ENCODE data around the gene DDX56. TPM values are rescaled to one million over a fixed set of nuclear protein-coding genes. Genes with fewer than 3 reads are reported as not detected.
"Not testable (repeated sequence)": the region's sequence is repeated elsewhere in the genome, so short reads cannot be mapped to it uniquely, and the experiment has no call there.

The DDX56 gene
- total RNA-seq, 1 donor from 2014 or later = 49.1 TPM

- no peaks in the 10 kb centered on the region for H3K9me3 ChIP-seq (ENCODE audit: control insufficient read depth in 3 of 3, low read length in 3 of 3)
- no peak overlapping the region for H3K4me3 ChIP-seq (ENCODE audit: low read length in 3 of 3)
- H3K36me3 ChIP-seq (ENCODE audit: control insufficient read depth in 3 of 3, insufficient read depth in 3 of 3, low read length in 3 of 3) = peaks cover 50 to 56% (median 56%) of the 10 kb centered on the region in 3 donors
- H3K27me3 ChIP-seq (ENCODE audit: control insufficient read depth in 3 of 3, insufficient read depth in 3 of 3, low read length in 3 of 3) = no peaks in the 10 kb centered on the region
- H3K27ac ChIP-seq (ENCODE audit: low read depth, low read length) = no peak overlapping the region
- peaks cover 6 to 12% (median 9%) of the 10 kb centered on the region in 3 donors for H3K4me1 ChIP-seq (ENCODE audit: control insufficient read depth in 3 of 3, insufficient read depth in 3 of 3, low read length in 3 of 3)
- H3K9ac ChIP-seq (ENCODE audit: low read depth in 1 of 3, low read length in 3 of 3) = peak overlapping the region in 1 of 3 donors; percentile 54
Measured at GRCh38 chr7:44564606-44565005, 9.1 kb downstream of the DDX56 start.

- no peak overlapping the region for H3K9ac ChIP-seq (ENCODE audit: low read depth in 1 of 3, low read length in 3 of 3)
- no peak overlapping the region for H3K27ac ChIP-seq (ENCODE audit: low read depth, low read length)
- peaks cover 6 to 9% (median 9%) of the 10 kb centered on the region in 3 donors for H3K4me1 ChIP-seq (ENCODE audit: control insufficient read depth in 3 of 3, insufficient read depth in 3 of 3, low read length in 3 of 3)
- H3K36me3 ChIP-seq (ENCODE audit: control insufficient read depth in 3 of 3, insufficient read depth in 3 of 3, low read length in 3 of 3) = peaks cover 37 to 43% (median 43%) of the 10 kb centered on the region in 3 donors
- H3K27me3 ChIP-seq (ENCODE audit: control insufficient read depth in 3 of 3, insufficient read depth in 3 of 3, low read length in 3 of 3) = no peaks in the 10 kb centered on the region
- no peak overlapping the region for H3K4me3 ChIP-seq (ENCODE audit: low read length in 3 of 3)
- no peaks in the 10 kb centered on the region for H3K9me3 ChIP-seq (ENCODE audit: control insufficient read depth in 3 of 3, low read length in 3 of 3)
Measured at GRCh38 chr7:44563171-44563679, 10.5 kb downstream of the DDX56 start.

DNA sequence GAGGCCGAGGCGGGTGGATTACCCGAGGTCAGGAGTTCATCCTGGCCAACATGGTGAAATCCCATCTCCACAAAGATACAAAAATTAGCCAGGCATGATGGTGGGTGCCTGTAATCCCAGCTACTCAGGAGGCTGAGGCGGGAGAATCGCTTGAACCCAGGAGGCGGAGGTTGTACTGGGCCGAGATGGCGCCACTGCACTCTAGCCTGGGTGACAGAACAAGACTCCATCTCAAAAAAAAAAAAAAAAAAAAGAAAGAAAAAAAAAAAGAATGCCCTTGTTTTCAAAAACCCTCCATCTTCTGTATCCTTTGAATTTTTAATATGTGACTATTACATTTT is 11.1 kb downstream of the DDX56 start:
- H3K9me3 ChIP-seq (ENCODE audit: control insufficient read depth in 3 of 3, low read length in 3 of 3); H3K9ac ChIP-seq (ENCODE audit: low read depth in 1 of 3, low read length in 3 of 3); H3K4me3 ChIP-seq (ENCODE audit: low read length in 3 of 3); H3K27ac ChIP-seq (ENCODE audit: low read depth, low read length); H3K27me3 ChIP-seq (ENCODE audit: control insufficient read depth in 3 of 3, insufficient read depth in 3 of 3, low read length in 3 of 3); H3K4me1 ChIP-seq (ENCODE audit: control insufficient read depth in 3 of 3, insufficient read depth in 3 of 3, low read length in 3 of 3): not testable (repeated sequence)
- H3K36me3 ChIP-seq (ENCODE audit: control insufficient read depth in 3 of 3, insufficient read depth in 3 of 3, low read length in 3 of 3) = peaks cover 30 to 36% (median 36%) of the 10 kb centered on the region in 3 donors

GRCh38 chr7:44561962-44562621 is 11.6 kb downstream of the DDX56 start:
- no peak overlapping the region for H3K27ac ChIP-seq (ENCODE audit: low read depth, low read length)
- peaks cover 25 to 31% (median 31%) of the 10 kb centered on the region in 3 donors for H3K36me3 ChIP-seq (ENCODE audit: control insufficient read depth in 3 of 3, insufficient read depth in 3 of 3, low read length in 3 of 3)
- H3K4me3 ChIP-seq (ENCODE audit: low read length in 3 of 3) = no peak overlapping the region
- H3K4me1 ChIP-seq (ENCODE audit: control insufficient read depth in 3 of 3, insufficient read depth in 3 of 3, low read length in 3 of 3) = peaks cover 6 to 9% (median 9%) of the 10 kb centered on the region in 3 donors
- no peaks in the 10 kb centered on the region for H3K9me3 ChIP-seq (ENCODE audit: control insufficient read depth in 3 of 3, low read length in 3 of 3)
- no peak overlapping the region for H3K9ac ChIP-seq (ENCODE audit: low read depth in 1 of 3, low read length in 3 of 3)
- H3K27me3 ChIP-seq (ENCODE audit: control insufficient read depth in 3 of 3, insufficient read depth in 3 of 3, low read length in 3 of 3) = no peaks in the 10 kb centered on the region

DNA sequence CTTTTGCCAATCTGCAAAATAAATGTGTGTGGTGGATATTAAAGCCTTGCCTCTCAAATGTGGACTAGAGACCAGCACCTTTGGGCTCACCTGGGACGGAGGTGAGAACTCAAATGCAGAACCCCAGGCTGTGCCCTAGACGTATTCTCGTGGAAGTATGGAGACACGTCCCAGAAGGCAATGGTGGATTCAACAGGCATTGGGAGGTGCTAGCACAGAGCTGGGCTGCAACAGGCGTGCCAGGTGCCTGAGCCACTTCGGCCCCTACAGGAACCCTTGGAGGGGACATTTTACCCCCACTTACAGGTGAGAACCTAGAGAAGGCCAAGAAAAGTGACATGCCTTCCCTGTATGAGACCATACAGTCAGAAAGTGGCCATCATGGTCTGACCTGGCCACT is 12.2 kb downstream of the DDX56 start:
- no peaks in the 10 kb centered on the region for H3K9me3 ChIP-seq (ENCODE audit: control insufficient read depth in 3 of 3, low read length in 3 of 3)
- peaks cover 20 to 27% (median 26%) of the 10 kb centered on the region in 3 donors for H3K36me3 ChIP-seq (ENCODE audit: control insufficient read depth in 3 of 3, insufficient read depth in 3 of 3, low read length in 3 of 3)
- no peak overlapping the region for H3K4me3 ChIP-seq (ENCODE audit: low read length in 3 of 3)
- peaks cover 6 to 9% (median 9%) of the 10 kb centered on the region in 3 donors for H3K4me1 ChIP-seq (ENCODE audit: control insufficient read depth in 3 of 3, insufficient read depth in 3 of 3, low read length in 3 of 3)
- no peak overlapping the region for H3K27ac ChIP-seq (ENCODE audit: low read depth, low read length)
- no peaks in the 10 kb centered on the region for H3K27me3 ChIP-seq (ENCODE audit: control insufficient read depth in 3 of 3, insufficient read depth in 3 of 3, low read length in 3 of 3)
- H3K9ac ChIP-seq (ENCODE audit: low read depth in 1 of 3, low read length in 3 of 3) = no peak overlapping the region

DNA sequence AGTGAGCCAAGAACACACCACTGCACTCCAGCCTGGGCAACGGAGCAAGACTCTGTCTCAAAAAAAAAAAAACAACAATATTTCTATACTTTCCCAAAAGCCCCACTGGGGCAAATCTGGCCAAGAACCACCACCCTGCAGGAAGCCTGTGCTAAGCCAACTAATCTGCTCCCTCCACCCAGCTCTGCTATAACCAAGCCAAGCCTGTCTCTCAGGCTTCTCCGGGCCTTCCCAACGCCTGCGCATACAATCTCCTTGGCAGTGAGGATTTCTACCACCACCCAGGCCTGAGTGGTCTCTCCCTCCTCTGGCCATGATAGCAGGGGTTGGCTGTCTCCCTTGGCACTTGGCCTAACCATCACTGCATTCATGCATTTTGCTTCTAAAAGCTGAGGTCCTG is 14.2 kb downstream of the DDX56 start:
- Histone ChIP-seq H3K36me3 (ENCODE audit: control insufficient read depth in 3 of 3, insufficient read depth in 3 of 3, low read length in 3 of 3) (peaks cover 7 to 12% (median 8%) of the 10 kb centered on the region in 3 donors), H3K4me3 (ENCODE audit: low read length in 3 of 3) (no peak overlapping the region)

GRCh38 chr7:44557485-44557884 is 16.2 kb downstream of the DDX56 start:
- H3K27me3 ChIP-seq (ENCODE audit: control insufficient read depth in 3 of 3, insufficient read depth in 3 of 3, low read length in 3 of 3) = no peaks in the 10 kb centered on the region
- H3K9me3 ChIP-seq (ENCODE audit: control insufficient read depth in 3 of 3, low read length in 3 of 3) = no peaks in the 10 kb centered on the region
- no peaks in the 10 kb centered on the region for H3K36me3 ChIP-seq (ENCODE audit: control insufficient read depth in 3 of 3, insufficient read depth in 3 of 3, low read length in 3 of 3)
- H3K9ac ChIP-seq (ENCODE audit: low read depth in 1 of 3, low read length in 3 of 3) = no peak overlapping the region
- no peak overlapping the region for H3K4me3 ChIP-seq (ENCODE audit: low read length in 3 of 3)
- H3K27ac ChIP-seq (ENCODE audit: low read depth, low read length) = no peak overlapping the region
- no peaks in the 10 kb centered on the region for H3K4me1 ChIP-seq (ENCODE audit: control insufficient read depth in 3 of 3, insufficient read depth in 3 of 3, low read length in 3 of 3)

More for the DNA sequence above, 14.2 kb downstream of the DDX56 start:
- H3K9me3 ChIP-seq (ENCODE audit: control insufficient read depth in 3 of 3, low read length in 3 of 3) = no peaks in the 10 kb centered on the region
- no peak overlapping the region for H3K27ac ChIP-seq (ENCODE audit: low read depth, low read length)
- H3K4me1 ChIP-seq (ENCODE audit: control insufficient read depth in 3 of 3, insufficient read depth in 3 of 3, low read length in 3 of 3) = peaks cover 0 to 2% (median 0%) of the 10 kb centered on the region in 3 donors
- no peak overlapping the region for H3K9ac ChIP-seq (ENCODE audit: low read depth in 1 of 3, low read length in 3 of 3)
- H3K27me3 ChIP-seq (ENCODE audit: control insufficient read depth in 3 of 3, insufficient read depth in 3 of 3, low read length in 3 of 3) = no peaks in the 10 kb centered on the region

DNA sequence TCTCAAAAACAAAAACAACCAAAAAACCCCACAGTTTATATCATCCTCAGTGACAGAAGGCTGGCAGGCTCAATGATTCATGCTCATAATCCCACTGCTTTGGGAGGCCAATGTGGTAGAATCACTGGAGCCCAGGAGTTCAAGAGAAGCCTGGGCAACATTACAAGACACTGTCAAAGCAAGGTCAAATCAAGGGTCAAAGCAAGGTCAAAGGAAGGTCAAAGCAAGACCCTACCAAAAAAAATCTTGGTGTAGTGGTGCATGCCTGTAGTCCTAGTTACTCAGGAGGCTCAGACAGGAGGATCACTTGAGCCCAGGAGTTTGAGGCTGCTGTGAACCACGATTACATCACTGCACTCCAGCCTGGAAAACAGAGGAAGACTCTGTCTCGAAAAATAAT is 18.4 kb downstream of the DDX56 start:
- Histone ChIP-seq H3K27me3 (ENCODE audit: control insufficient read depth in 3 of 3, insufficient read depth in 3 of 3, low read length in 3 of 3) (no peaks in the 10 kb centered on the region), H3K27ac (ENCODE audit: low read depth, low read length) (no peak overlapping the region), H3K4me1 (ENCODE audit: control insufficient read depth in 3 of 3, insufficient read depth in 3 of 3, low read length in 3 of 3) (no peaks in the 10 kb centered on the region), H3K9ac (ENCODE audit: low read depth in 1 of 3, low read length in 3 of 3) (no peak overlapping the region), H3K9me3 (ENCODE audit: control insufficient read depth in 3 of 3, low read length in 3 of 3) (no peaks in the 10 kb centered on the region), H3K36me3 (ENCODE audit: control insufficient read depth in 3 of 3, insufficient read depth in 3 of 3, low read length in 3 of 3) (no peaks in the 10 kb centered on the region), H3K4me3 (ENCODE audit: low read length in 3 of 3) (no peak overlapping the region)

GRCh38 chr7:44552473-44553005 is 21.2 kb downstream of the DDX56 start:
- H3K9ac ChIP-seq (ENCODE audit: low read depth in 1 of 3, low read length in 3 of 3); H3K4me1 ChIP-seq (ENCODE audit: control insufficient read depth in 3 of 3, insufficient read depth in 3 of 3, low read length in 3 of 3); H3K36me3 ChIP-seq (ENCODE audit: control insufficient read depth in 3 of 3, insufficient read depth in 3 of 3, low read length in 3 of 3); H3K27ac ChIP-seq (ENCODE audit: low read depth, low read length); H3K4me3 ChIP-seq (ENCODE audit: low read length in 3 of 3); H3K9me3 ChIP-seq (ENCODE audit: control insufficient read depth in 3 of 3, low read length in 3 of 3); H3K27me3 ChIP-seq (ENCODE audit: control insufficient read depth in 3 of 3, insufficient read depth in 3 of 3, low read length in 3 of 3): not testable (repeated sequence)

- Histone ChIP-seq H3K4me3 (ENCODE audit: low read length in 3 of 3) (no peak overlapping the region), H3K9me3 (ENCODE audit: control insufficient read depth in 3 of 3, low read length in 3 of 3) (no peaks in the 10 kb centered on the region), H3K36me3 (ENCODE audit: control insufficient read depth in 3 of 3, insufficient read depth in 3 of 3, low read length in 3 of 3) (no peaks in the 10 kb centered on the region), H3K27ac (ENCODE audit: low read depth, low read length) (no peak overlapping the region), H3K9ac (ENCODE audit: low read depth in 1 of 3, low read length in 3 of 3) (no peak overlapping the region), H3K27me3 (ENCODE audit: control insufficient read depth in 3 of 3, insufficient read depth in 3 of 3, low read length in 3 of 3) (no peaks in the 10 kb centered on the region), H3K4me1 (ENCODE audit: control insufficient read depth in 3 of 3, insufficient read depth in 3 of 3, low read length in 3 of 3) (no peaks in the 10 kb centered on the region)
Measured at GRCh38 chr7:44549457-44549856, 24.3 kb downstream of the DDX56 start.

All from skeletal muscle tissue (tissue), 4 donors.